Brain microvascular endothelial cell (primary cell): ENCODE measurements around the gene RBM15.
A peak's percentile ranks its signal among the peaks of the same experiment; 100 is the strongest.

Source experiments
- DNase-seq: peaks from one replicate; pipeline ENCODE4 v3.0.0-alpha.2; 2020
- H3K27ac ChIP-seq: fragments of 250-450 bp; sonication (Bioruptor Pico); 2 replicates; pipeline ENCODE4 v1.5.1; 2020; ENCODE audit warnings: mild to moderate bottlenecking, moderate library complexity
- H3K27me3 ChIP-seq: fragments of 250-450 bp; sonication (Bioruptor Pico); replicated peaks from 2 replicates; pipeline ENCODE4 v1.5.1; 2020; ENCODE audit warnings: mild to moderate bottlenecking
- H3K36me3 ChIP-seq: fragments of 250-450 bp; sonication (Bioruptor Pico); replicated peaks from 2 replicates; pipeline ENCODE4 v1.5.1; 2020; ENCODE audit warnings: mild to moderate bottlenecking
- H3K4me3 ChIP-seq: 2 replicates; pipeline ENCODE4 v1.5.1; 2011; ENCODE audit warnings: low read depth, mild to moderate bottlenecking, control low read depth, low read length, moderate library complexity
- in situ Hi-C: cut with HindIII; loops from 2 replicates; pipeline ENCODE4 v1.10.0; 2017; ENCODE audit warnings: low sequenced_read_pairs, low pct_ligation_motif_present
- TF ChIP-seq, protein P1 (sequence below): IDR thresholded peaks from 2 replicates; pipeline ENCODE4 v1.5.1; 2011; ENCODE audit warnings: low read depth, mild to moderate bottlenecking, moderate library complexity, low read length, control low read depth, inconsistent platforms; ENCODE audit errors: missing control alignments

RBM15 gene, protein sequence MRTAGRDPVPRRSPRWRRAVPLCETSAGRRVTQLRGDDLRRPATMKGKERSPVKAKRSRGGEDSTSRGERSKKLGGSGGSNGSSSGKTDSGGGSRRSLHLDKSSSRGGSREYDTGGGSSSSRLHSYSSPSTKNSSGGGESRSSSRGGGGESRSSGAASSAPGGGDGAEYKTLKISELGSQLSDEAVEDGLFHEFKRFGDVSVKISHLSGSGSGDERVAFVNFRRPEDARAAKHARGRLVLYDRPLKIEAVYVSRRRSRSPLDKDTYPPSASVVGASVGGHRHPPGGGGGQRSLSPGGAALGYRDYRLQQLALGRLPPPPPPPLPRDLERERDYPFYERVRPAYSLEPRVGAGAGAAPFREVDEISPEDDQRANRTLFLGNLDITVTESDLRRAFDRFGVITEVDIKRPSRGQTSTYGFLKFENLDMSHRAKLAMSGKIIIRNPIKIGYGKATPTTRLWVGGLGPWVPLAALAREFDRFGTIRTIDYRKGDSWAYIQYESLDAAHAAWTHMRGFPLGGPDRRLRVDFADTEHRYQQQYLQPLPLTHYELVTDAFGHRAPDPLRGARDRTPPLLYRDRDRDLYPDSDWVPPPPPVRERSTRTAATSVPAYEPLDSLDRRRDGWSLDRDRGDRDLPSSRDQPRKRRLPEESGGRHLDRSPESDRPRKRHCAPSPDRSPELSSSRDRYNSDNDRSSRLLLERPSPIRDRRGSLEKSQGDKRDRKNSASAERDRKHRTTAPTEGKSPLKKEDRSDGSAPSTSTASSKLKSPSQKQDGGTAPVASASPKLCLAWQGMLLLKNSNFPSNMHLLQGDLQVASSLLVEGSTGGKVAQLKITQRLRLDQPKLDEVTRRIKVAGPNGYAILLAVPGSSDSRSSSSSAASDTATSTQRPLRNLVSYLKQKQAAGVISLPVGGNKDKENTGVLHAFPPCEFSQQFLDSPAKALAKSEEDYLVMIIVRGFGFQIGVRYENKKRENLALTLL

DNA sequence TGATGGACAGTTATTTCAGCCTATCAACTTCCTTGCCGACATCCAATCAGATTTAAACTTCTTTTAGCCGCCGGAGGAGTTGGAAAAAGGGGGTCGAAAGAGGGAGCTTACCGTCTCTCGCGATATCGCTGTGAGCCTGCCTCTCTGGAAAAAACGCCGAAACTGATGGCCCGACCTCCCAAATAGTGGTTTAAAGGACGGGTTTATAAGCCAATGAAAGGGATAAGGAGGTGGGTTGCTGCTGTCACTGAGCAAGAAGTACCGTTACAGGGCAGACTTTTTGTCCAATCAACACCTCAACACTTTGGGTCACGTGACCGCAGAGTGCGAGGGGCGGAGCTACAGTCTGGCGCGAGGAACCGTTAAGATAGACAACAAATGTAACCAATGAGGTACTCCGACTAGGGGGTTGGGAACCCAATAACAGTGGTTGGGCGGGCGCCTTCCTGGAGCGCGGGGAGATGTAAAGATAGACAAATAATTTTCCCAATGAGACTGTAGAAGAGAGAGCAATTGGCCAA lies at the start of gene RBM15:
TSS of gene RBM15 (plus strand) at position 492 of the 521 bp plus-strand sequence. CDS start at position 521, 29 bp downstream.
- peak within 1 kb of the TSS; percentile 98 for H3K4me3 ChIP-seq
- H3K27me3 ChIP-seq, result no peaks in the 10 kb centered on the region
- in situ Hi-C loops, result no loop called here
- H3K27ac ChIP-seq, result peak within 1 kb of the TSS; percentile 97
- peaks cover 15% of the 10 kb centered on the region for H3K36me3 ChIP-seq
- TF ChIP-seq, protein P1, sequence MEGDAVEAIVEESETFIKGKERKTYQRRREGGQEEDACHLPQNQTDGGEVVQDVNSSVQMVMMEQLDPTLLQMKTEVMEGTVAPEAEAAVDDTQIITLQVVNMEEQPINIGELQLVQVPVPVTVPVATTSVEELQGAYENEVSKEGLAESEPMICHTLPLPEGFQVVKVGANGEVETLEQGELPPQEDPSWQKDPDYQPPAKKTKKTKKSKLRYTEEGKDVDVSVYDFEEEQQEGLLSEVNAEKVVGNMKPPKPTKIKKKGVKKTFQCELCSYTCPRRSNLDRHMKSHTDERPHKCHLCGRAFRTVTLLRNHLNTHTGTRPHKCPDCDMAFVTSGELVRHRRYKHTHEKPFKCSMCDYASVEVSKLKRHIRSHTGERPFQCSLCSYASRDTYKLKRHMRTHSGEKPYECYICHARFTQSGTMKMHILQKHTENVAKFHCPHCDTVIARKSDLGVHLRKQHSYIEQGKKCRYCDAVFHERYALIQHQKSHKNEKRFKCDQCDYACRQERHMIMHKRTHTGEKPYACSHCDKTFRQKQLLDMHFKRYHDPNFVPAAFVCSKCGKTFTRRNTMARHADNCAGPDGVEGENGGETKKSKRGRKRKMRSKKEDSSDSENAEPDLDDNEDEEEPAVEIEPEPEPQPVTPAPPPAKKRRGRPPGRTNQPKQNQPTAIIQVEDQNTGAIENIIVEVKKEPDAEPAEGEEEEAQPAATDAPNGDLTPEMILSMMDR, result no peak
- peak; percentile 100 for DNase-seq

DNA sequence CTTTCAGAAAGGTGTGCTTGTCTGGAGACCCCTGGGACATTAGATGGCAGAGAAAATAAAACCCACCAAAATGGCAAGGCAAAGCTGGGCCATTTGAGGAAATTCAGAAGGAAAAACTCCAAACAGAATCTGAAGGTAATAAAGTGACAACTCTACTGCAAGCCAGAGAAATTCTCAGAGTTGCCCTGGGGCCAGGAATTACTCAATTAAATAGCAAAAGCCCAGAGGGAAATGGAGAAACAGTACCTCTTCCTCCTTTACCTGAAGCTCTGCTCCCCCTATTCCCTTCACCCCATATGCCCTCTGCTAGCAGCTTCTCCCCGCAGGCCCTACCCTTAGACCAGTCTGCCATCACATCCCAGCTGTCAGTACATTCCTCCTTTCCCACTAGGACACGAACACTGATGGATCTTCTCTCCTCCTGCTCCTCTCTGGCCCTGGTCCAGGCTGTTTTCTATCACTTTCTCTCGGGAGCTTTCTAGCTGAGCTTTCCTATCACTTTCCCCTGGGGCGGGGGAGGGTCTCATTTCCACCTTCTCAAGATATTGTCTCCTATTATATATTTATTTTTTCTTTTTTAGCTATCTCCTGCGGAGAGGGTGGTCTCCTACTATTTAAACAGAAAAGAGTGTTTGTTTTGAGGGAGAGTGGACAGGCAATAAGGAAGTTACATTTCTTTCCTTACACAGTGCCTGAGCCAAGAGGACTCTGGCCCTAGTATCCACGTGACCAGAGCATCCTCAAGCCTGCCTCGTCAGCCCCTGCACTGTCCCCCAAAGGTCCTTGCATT lies 47.7 kb upstream of the RBM15 start:
- Histone ChIP-seq H3K27me3 (no peaks in the 10 kb centered on the region), H3K4me3 (no peak overlapping the region), H3K36me3 (no peaks in the 10 kb centered on the region), H3K27ac (no peak overlapping the region)
- DNase-seq, result no peak
- TF ChIP-seq, protein P1, result no peak
- in situ Hi-C loops, result no loop called here

- in situ Hi-C loops, result no loop called here
- peak; percentile 14 for DNase-seq
- TF ChIP-seq, protein P1, result no peak
Observed at GRCh38 chr1:110292031-110292741, 47.0 kb upstream of the RBM15 start.

DNA sequence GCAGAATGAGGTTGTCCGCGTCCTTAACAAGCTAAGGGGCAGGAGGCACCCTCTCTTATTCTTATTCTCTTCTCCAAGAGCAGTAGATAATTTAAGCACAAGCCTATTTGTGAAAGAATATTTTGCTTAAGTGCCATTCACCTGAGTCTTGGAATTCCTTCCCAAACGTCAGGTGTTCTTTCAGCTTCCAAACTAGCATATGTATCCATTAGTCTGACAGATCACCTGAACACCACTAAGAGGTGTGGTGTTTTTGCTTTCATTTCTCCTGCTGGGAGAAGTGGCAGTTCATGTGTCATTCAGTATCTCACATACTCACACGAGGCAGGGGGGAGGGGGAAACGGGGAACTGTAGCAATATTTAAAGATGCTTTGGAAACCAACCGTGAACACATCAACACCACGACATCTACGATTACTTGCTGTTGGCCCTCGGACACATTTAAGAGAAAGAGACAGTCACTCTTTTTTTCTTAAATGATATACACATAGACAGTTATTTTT lies 45.5 kb upstream of the RBM15 start:
- no peaks in the 10 kb centered on the region for H3K36me3 ChIP-seq
- no peak overlapping the region for H3K4me3 ChIP-seq
- no peak for DNase-seq
- in situ Hi-C loops, result no loop called here
- TF ChIP-seq, protein P1, result no peak
- no peak overlapping the region for H3K27ac ChIP-seq
- H3K27me3 ChIP-seq, result no peaks in the 10 kb centered on the region

More at GRCh38 chr1:110292031-110292741, 47.0 kb upstream of the RBM15 start:
- no peaks in the 10 kb centered on the region for H3K27me3 ChIP-seq
- H3K4me3 ChIP-seq, result no peak overlapping the region
- H3K36me3 ChIP-seq, result no peaks in the 10 kb centered on the region
- no peak overlapping the region for H3K27ac ChIP-seq
